Chondrocyte (in vitro differentiated cells): ENCODE results near the gene RAB3A. TPM values are rescaled to one million over a fixed set of nuclear protein-coding genes. Genes with fewer than 3 reads are reported as not detected.

Experiments used
- DNase-seq: peaks from one replicate; pipeline ENCODE4 v3.0.0; 2021; ENCODE audit warnings: mixed read lengths, low spot score
- H3K27ac Mint-ChIP-seq: one replicate; pipeline ENCODE4 v1.8.0; 2021; ENCODE audit warnings: mild to moderate bottlenecking, moderate library complexity, mixed read lengths; ENCODE audit not compliant: unreplicated experiment
- H3K27me3 Mint-ChIP-seq: 2 replicates; pipeline ENCODE4 v1.8.0; 2021; ENCODE audit warnings: low read depth, mixed read lengths
- H3K36me3 Mint-ChIP-seq: 2 replicates; pipeline ENCODE4 v1.8.0; 2021; ENCODE audit warnings: low read depth, mixed read lengths
- H3K4me1 Mint-ChIP-seq: 2 replicates; pipeline ENCODE4 v1.8.0; 2021; ENCODE audit warnings: low read depth, mild to moderate bottlenecking, mixed read lengths
- H3K4me3 Mint-ChIP-seq: one replicate; pipeline ENCODE4 v1.8.0; 2021; ENCODE audit warnings: mild to moderate bottlenecking, moderate library complexity, mixed read lengths; ENCODE audit not compliant: unreplicated experiment
- H3K9me3 Mint-ChIP-seq: 2 replicates; pipeline ENCODE4 v1.8.0; 2021; ENCODE audit warnings: low read depth, mixed read lengths
- CTCF ChIP-seq: fragments of 200-600 bp; sonication (generic); IDR thresholded peaks from 2 replicates; pipeline ENCODE4 v1.5.0; 2021; ENCODE audit warnings: antibody characterized with exemption, mild to moderate bottlenecking, moderate library complexity
- total RNA-seq: library from RNA; stranded (reverse); gene quantifications from 3 replicates; pipeline ENCODE4 v1.2.1, GENCODE V29; 2021

The RAB3A gene
- total RNA-seq, 1 donor from 2014 or later: 3.4 TPM

GRCh38 chr19:18202778-18203407, 949 bp downstream of the RAB3A start:
- peak; percentile 67 for TF ChIP-seq CTCF
- Mint-ChIP-seq H3K4me1 (peaks cover 26% of the 10 kb centered on the region), H3K27me3 (no peaks in the 10 kb centered on the region), H3K9me3 (no peaks in the 10 kb centered on the region), H3K4me3 (peak overlapping the region; percentile 90), H3K27ac (no peak overlapping the region), H3K36me3 (peaks cover 7% of the 10 kb centered on the region)
- DNase-seq: no peak

- H3K27ac Mint-ChIP-seq: no peak overlapping the region
- no peak for DNase-seq
- no peaks in the 10 kb centered on the region for H3K9me3 Mint-ChIP-seq
- peaks cover 7% of the 10 kb centered on the region for H3K36me3 Mint-ChIP-seq
- no peak for TF ChIP-seq CTCF
- H3K4me1 Mint-ChIP-seq: peaks cover 26% of the 10 kb centered on the region
- no peaks in the 10 kb centered on the region for H3K27me3 Mint-ChIP-seq
- peak overlapping the region; percentile 90 for H3K4me3 Mint-ChIP-seq
Measured at GRCh38 chr19:18202397-18202777, 1.5 kb downstream of the RAB3A start.

- Mint-ChIP-seq H3K4me3 (no peak overlapping the region), H3K27ac (no peak overlapping the region)
Measured at GRCh38 chr19:18198374-18198773, 5.5 kb downstream of the RAB3A start.

GRCh38 chr19:18197941-18198340, 5.9 kb downstream of the RAB3A start:
- DNase-seq: no peak
- Mint-ChIP-seq H3K4me3 (no peak overlapping the region), H3K4me1 (peaks cover 20% of the 10 kb centered on the region), H3K36me3 (peaks cover 9% of the 10 kb centered on the region), H3K9me3 (no peaks in the 10 kb centered on the region), H3K27ac (no peak overlapping the region), H3K27me3 (no peaks in the 10 kb centered on the region)
- no peak for TF ChIP-seq CTCF

More at GRCh38 chr19:18198374-18198773, 5.5 kb downstream of the RAB3A start:
- Mint-ChIP-seq H3K27me3 (no peaks in the 10 kb centered on the region), H3K9me3 (no peaks in the 10 kb centered on the region), H3K4me1 (peaks cover 22% of the 10 kb centered on the region), H3K36me3 (peaks cover 9% of the 10 kb centered on the region)
- DNase-seq: no peak
- no peak for TF ChIP-seq CTCF

- no peaks in the 10 kb centered on the region for H3K9me3 Mint-ChIP-seq
- peaks cover 19% of the 10 kb centered on the region for H3K4me1 Mint-ChIP-seq
- no peak for DNase-seq
- no peak overlapping the region for H3K27ac Mint-ChIP-seq
- peaks cover 9% of the 10 kb centered on the region for H3K36me3 Mint-ChIP-seq
- TF ChIP-seq CTCF: no peak
- H3K4me3 Mint-ChIP-seq: no peak overlapping the region
- H3K27me3 Mint-ChIP-seq: no peaks in the 10 kb centered on the region
Measured at GRCh38 chr19:18197306-18197705, 6.5 kb downstream of the RAB3A start.
